ENCODE results near the gene DPYSL4.

DNA sequence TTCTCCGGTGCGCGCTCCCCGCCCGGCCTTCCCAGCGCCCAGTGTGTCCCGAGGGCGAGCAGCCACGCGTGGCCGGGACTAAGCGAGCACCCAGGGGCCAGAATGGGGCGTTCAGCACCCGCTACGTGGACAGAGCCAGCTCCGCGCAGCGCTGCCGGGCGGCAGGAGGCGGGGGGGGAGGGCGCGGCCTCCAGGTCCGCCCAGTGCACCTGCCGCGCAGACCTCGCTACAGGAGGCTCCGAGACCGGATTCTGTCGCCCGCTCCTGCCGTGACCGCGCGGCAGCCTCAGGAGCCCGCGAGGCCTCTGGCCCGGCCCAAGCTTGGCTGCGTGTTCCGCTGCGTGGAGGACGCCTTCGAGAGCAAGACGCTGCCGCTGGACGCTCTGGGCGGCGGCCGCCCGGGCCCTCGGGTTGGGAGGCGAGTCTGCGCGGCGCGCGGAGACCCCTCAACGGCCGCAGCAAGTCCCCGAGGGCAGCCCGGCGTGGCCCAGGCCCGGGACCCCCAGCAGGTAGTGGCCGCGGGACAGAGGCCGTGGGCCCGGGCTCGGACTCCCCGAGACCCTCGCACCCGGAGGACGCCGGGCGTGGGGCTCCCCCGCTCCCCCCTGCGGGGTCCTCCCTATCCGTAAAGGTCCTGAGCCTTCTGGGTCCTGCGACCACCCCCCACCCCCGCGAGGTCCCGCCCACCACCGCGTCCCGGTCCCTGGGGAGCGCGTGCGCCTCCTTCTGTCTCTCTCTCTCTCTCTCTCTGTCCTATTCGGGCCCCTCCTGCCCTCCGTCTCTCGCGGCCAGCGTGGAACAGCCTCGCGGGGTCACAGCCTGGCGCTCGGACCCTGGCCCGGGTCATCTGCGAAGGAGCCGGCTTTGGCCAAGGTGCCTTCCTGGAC lies 904 bp upstream of the DPYSL4 start:
- TF ChIP-seq, protein P1, sequence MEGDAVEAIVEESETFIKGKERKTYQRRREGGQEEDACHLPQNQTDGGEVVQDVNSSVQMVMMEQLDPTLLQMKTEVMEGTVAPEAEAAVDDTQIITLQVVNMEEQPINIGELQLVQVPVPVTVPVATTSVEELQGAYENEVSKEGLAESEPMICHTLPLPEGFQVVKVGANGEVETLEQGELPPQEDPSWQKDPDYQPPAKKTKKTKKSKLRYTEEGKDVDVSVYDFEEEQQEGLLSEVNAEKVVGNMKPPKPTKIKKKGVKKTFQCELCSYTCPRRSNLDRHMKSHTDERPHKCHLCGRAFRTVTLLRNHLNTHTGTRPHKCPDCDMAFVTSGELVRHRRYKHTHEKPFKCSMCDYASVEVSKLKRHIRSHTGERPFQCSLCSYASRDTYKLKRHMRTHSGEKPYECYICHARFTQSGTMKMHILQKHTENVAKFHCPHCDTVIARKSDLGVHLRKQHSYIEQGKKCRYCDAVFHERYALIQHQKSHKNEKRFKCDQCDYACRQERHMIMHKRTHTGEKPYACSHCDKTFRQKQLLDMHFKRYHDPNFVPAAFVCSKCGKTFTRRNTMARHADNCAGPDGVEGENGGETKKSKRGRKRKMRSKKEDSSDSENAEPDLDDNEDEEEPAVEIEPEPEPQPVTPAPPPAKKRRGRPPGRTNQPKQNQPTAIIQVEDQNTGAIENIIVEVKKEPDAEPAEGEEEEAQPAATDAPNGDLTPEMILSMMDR (IDR thresholded peaks at IDR 0.05; ENCODE audit: low read length), result no peak
- no peak for TF ChIP-seq EZH2 (IDR thresholded peaks at IDR 0.05; ENCODE audit: borderline replicate concordance, low read length)

Data from OCI-LY1 (cell line).